OCI-LY7 (cell line): ENCODE results near the gene RAB26. TPM values are rescaled to one million over a fixed set of nuclear protein-coding genes. Genes with fewer than 3 reads are reported as not detected.

Experiments
- BruUV-seq: library from RNA; stranded (reverse); fragments of 400-500 nt; replicated peaks from 2 replicates; lab custom pipeline; 2021; lab: Mats Ljungman, UMichigan
- CTCF ChIA-PET: fragments of 300-600 bp; sonication (Branson Sonifier 250); formaldehyde crosslinking; loops from one replicate; lab custom pipeline; 2022; ENCODE audit warnings: antibody characterized with exemption; ENCODE audit not compliant: unreplicated experiment; lab: Charles Lee
- POLR2A ChIA-PET: fragments of 300-600 bp; sonication (Branson Sonifier 250); formaldehyde crosslinking; loops from one replicate; lab custom pipeline; 2022; ENCODE audit warnings: antibody characterized with exemption; lab: Charles Lee
- DNase-seq: peaks from one replicate; pipeline ENCODE4 v3.0.0-alpha.2; 2015; ENCODE audit warnings: low spot score
- H2AFZ ChIP-seq: fragments of 200-600 bp; sonication (generic), shearing (Covaris generic); 2 replicates; pipeline ENCODE4 v1.6.1; 2014; ENCODE audit warnings: mild to moderate bottlenecking, antibody characterized with exemption, low read length, moderate library complexity
- H3K27ac ChIP-seq: fragments of 200-600 bp; sonication (generic); 2 replicates; pipeline ENCODE4 v1.5.1; 2014; ENCODE audit warnings: mixed run types, low read depth, mild to moderate bottlenecking, moderate library complexity, low read length, inconsistent platforms; ENCODE audit not compliant: poor library complexity, severe bottlenecking
- H3K36me3 ChIP-seq: fragments of 200-600 bp; sonication (generic); 2 replicates; pipeline ENCODE4 v1.6.1; 2014; ENCODE audit warnings: mild to moderate bottlenecking, antibody characterized with exemption, low read length, moderate library complexity, mixed read lengths; ENCODE audit not compliant: insufficient read depth
- H3K4me1 ChIP-seq: fragments of 200-600 bp; sonication (generic); 2 replicates; pipeline ENCODE4 v1.5.1; 2014; ENCODE audit warnings: mild to moderate bottlenecking, low read length; ENCODE audit not compliant: insufficient read depth, poor library complexity, severe bottlenecking
- H3K4me2 ChIP-seq: fragments of 200-600 bp; sonication (generic); 2 replicates; pipeline ENCODE4 v1.6.1; 2014; ENCODE audit warnings: mild to moderate bottlenecking, low read length
- H3K4me3 ChIP-seq: fragments of 200-600 bp; sonication (generic); 2 replicates; pipeline ENCODE4 v1.5.1; 2014; ENCODE audit warnings: mild to moderate bottlenecking, low read depth, low read length; ENCODE audit not compliant: poor library complexity, severe bottlenecking
- H3K79me2 ChIP-seq: fragments of 200-600 bp; sonication (generic); 2 replicates; pipeline ENCODE4 v1.6.1; 2016; ENCODE audit warnings: low read depth, mild to moderate bottlenecking, low read length, moderate library complexity, mixed read lengths; ENCODE audit not compliant: insufficient read depth
- H3K9me2 ChIP-seq: fragments of 200-600 bp; sonication (generic); 2 replicates; pipeline ENCODE4 v1.6.1; 2016; ENCODE audit warnings: mild to moderate bottlenecking, low read length, mixed read lengths; ENCODE audit not compliant: insufficient read depth
- H3K9me3 ChIP-seq: fragments of 200-600 bp; sonication (generic); 2 replicates; pipeline ENCODE4 v1.6.1; 2014; ENCODE audit warnings: mild to moderate bottlenecking, mixed run types, low read length, mixed read lengths
- H4K20me1 ChIP-seq: fragments of 200-600 bp; sonication (generic); 2 replicates; pipeline ENCODE4 v1.6.1; 2014; ENCODE audit warnings: mild to moderate bottlenecking, antibody characterized with exemption, low read length, moderate library complexity, mixed read lengths; ENCODE audit not compliant: insufficient read depth
- CTCF ChIP-seq: fragments of 200-600 bp; sonication (generic); conservative IDR thresholded peaks from 2 replicates; pipeline ENCODE4 v1.5.1; 2014; ENCODE audit warnings: mild to moderate bottlenecking, antibody characterized with exemption, low read length, moderate library complexity, mixed read lengths
- EZH2phosphoT487 ChIP-seq: fragments of 200-600 bp; sonication (generic); IDR thresholded peaks from 2 replicates; pipeline ENCODE4 v1.6.1; 2018; ENCODE audit warnings: low read depth, borderline replicate concordance, mild to moderate bottlenecking, mixed run types, antibody characterized with exemption, low read length, moderate library complexity, mixed read lengths
- intact Hi-C: fragments of 100-400 bp; cut with micrococcal nuclease; formaldehyde crosslinking; loops from one replicate; pipeline ENCODE4 v1.10.0; 2022; ENCODE audit not compliant: unreplicated experiment
- total RNA-seq, 2 experiments: library from RNA; depleted of rRNA in 1 of 2; stranded (reverse); fragments of >200 nt in 1 of 2; shearing (Covaris generic) in 1 of 2; gene quantifications; 2 replicates each; pipeline ENCODE4 v1.2.3, GENCODE V29; 2014 to 2022

The RAB26 gene
- total RNA-seq, 2 experiments from 2014 or later: 5.0 to 9.5 TPM

GRCh38 chr16:2143878-2144485 is 4.4 kb upstream of the RAB26 start:
- H3K79me2 ChIP-seq: no peaks in the 10 kb centered on the region
- H3K4me1 ChIP-seq: peaks cover 11% of the 10 kb centered on the region
- no peak overlapping the region for H2AFZ ChIP-seq
- H3K27ac ChIP-seq: no peak overlapping the region
- TF ChIP-seq EZH2phosphoT487: no peak
- TF ChIP-seq CTCF: no peak
- H3K36me3 ChIP-seq: no peaks in the 10 kb centered on the region
- no TSS peak for BruUV-seq
- ChIA-PET CTCF (no interaction called here), POLR2A (no interaction called here)
- no peak overlapping the region for H3K4me3 ChIP-seq
- H3K9me3 ChIP-seq: no peaks in the 10 kb centered on the region
- no peaks in the 10 kb centered on the region for H3K9me2 ChIP-seq
- intact Hi-C loops: no loop called here
- H4K20me1 ChIP-seq: no peaks in the 10 kb centered on the region
- DNase-seq: no peak
- no peak overlapping the region for H3K4me2 ChIP-seq

GRCh38 chr16:2145843-2146242 is 2.6 kb upstream of the RAB26 start:
- no TSS peak for BruUV-seq
- H3K36me3 ChIP-seq: peaks cover 1% of the 10 kb centered on the region; the same call in 1 of the 2 replicates
- no peaks in the 10 kb centered on the region for H3K79me2 ChIP-seq
- H3K9me2 ChIP-seq: no peaks in the 10 kb centered on the region
- H3K4me3 ChIP-seq: no peak overlapping the region
- H3K4me2 ChIP-seq: no peak overlapping the region
- H4K20me1 ChIP-seq: no peaks in the 10 kb centered on the region
- POLR2A ChIA-PET: no interaction called here
- H2AFZ ChIP-seq: no peak overlapping the region
- CTCF ChIA-PET: no interaction called here
- intact Hi-C loops: no loop called here
- no peak overlapping the region for H3K27ac ChIP-seq
- no peak for TF ChIP-seq EZH2phosphoT487
- TF ChIP-seq CTCF: no peak
- H3K9me3 ChIP-seq: no peaks in the 10 kb centered on the region
- peaks cover 29% of the 10 kb centered on the region for H3K4me1 ChIP-seq
- DNase-seq: no peak

- Histone ChIP-seq H3K9me3 (no peaks in the 10 kb centered on the region), H3K4me3 (no peak overlapping the region), H3K36me3 (peaks cover 17% of the 10 kb centered on the region; the same call in 1 of the 2 replicates), H4K20me1 (no peaks in the 10 kb centered on the region), H2AFZ (no peak overlapping the region), H3K4me2 (no peak overlapping the region), H3K4me1 (peaks cover 45% of the 10 kb centered on the region), H3K79me2 (no peaks in the 10 kb centered on the region; the same call in 1 of the 2 replicates), H3K27ac (no peak overlapping the region), H3K9me2 (no peaks in the 10 kb centered on the region)
- DNase-seq: no peak
- no peak for TF ChIP-seq CTCF
- ChIA-PET POLR2A (interaction anchor here (0.8 kb wide), 1 partner anchor 8 kb away, joined by 3 read pairs; the partner anchor contains the start of gene TRAF7), CTCF (interaction anchor here (0.6 kb wide), 1 partner anchor 373 kb away, joined by 4 read pairs; no protein-coding TSS in a partner anchor)
- BruUV-seq: no TSS peak
- intact Hi-C loops: no loop called here
Measured at GRCh38 chr16:2147378-2147777, 1.0 kb upstream of the RAB26 start.
